ENCODE results near the gene SPEM1.

SPEM1 gene

GRCh38 chr17:7439462-7440112 lies 19.5 kb downstream of the SPEM1 start, which contains the start of gene FGF11:
TSS of gene FGF11 (plus strand) at chr17:7439512. CDS start at chr17:7439621, 109 bp downstream.
- Histone ChIP-seq H3K4me2 (peak within 1 kb of the TSS; percentile 93), H3K27me3 (peaks cover 76% of the 10 kb centered on the region), H3K36me3 (no peaks in the 10 kb centered on the region), H3K4me1 (peaks cover 54% of the 10 kb centered on the region), H3K9ac (peak within 1 kb of the TSS; percentile 48; the same call in 1 of the 2 replicates), H3K27ac (no peak within 1 kb of the TSS), H3K4me3 (peak within 1 kb of the TSS; percentile 76), H3K9me3 (no peaks in the 10 kb centered on the region), H4K20me1 (peaks cover 78% of the 10 kb centered on the region)
- TF ChIP-seq Cebpa-rat (IDR thresholded peaks at IDR 0.05), result no peak

- no peak overlapping the region for H3K27ac ChIP-seq
Observed at GRCh38 chr17:7440113-7440833, 20.1 kb downstream of the SPEM1 start.

GRCh38 chr17:7440834-7441195 lies 20.7 kb downstream of the SPEM1 start:
- no peaks in the 10 kb centered on the region for H3K9me3 ChIP-seq
- no peak for TF ChIP-seq Cebpa-rat (IDR thresholded peaks at IDR 0.05)
- no peak overlapping the region for H3K27ac ChIP-seq
- H3K27me3 ChIP-seq, result peaks cover 88% of the 10 kb centered on the region
- peaks cover 66% of the 10 kb centered on the region for H3K4me1 ChIP-seq
- no peak overlapping the region for H3K9ac ChIP-seq
- H4K20me1 ChIP-seq, result peaks cover 88% of the 10 kb centered on the region
- H3K4me3 ChIP-seq, result peak overlapping the region; percentile 63
- peak overlapping the region; percentile 75 for H3K4me2 ChIP-seq
- H3K36me3 ChIP-seq, result no peaks in the 10 kb centered on the region

More at GRCh38 chr17:7440113-7440833, 20.1 kb downstream of the SPEM1 start:
- no peak for TF ChIP-seq Cebpa-rat (IDR thresholded peaks at IDR 0.05)
- Histone ChIP-seq H3K27me3 (peaks cover 83% of the 10 kb centered on the region), H3K4me3 (peak overlapping the region; percentile 63), H3K4me1 (peaks cover 61% of the 10 kb centered on the region), H3K4me2 (peak overlapping the region; percentile 75), H4K20me1 (peaks cover 82% of the 10 kb centered on the region), H3K36me3 (no peaks in the 10 kb centered on the region), H3K9ac (peak overlapping the region; percentile 7; the same call in 1 of the 2 replicates), H3K9me3 (no peaks in the 10 kb centered on the region)

GRCh38 chr17:7441266-7441665 lies 21.1 kb downstream of the SPEM1 start:
- Histone ChIP-seq H3K4me3 (no peak overlapping the region), H3K9me3 (no peaks in the 10 kb centered on the region), H4K20me1 (peaks cover 89% of the 10 kb centered on the region), H3K27ac (no peak overlapping the region), H3K27me3 (peaks cover 93% of the 10 kb centered on the region), H3K9ac (no peak overlapping the region), H3K4me1 (peaks cover 63% of the 10 kb centered on the region), H3K36me3 (no peaks in the 10 kb centered on the region), H3K4me2 (no peak overlapping the region)
- no peak for TF ChIP-seq Cebpa-rat (IDR thresholded peaks at IDR 0.05)

- H3K9me3 ChIP-seq, result no peaks in the 10 kb centered on the region
- no peak overlapping the region for H3K27ac ChIP-seq
- peaks cover 100% of the 10 kb centered on the region for H3K27me3 ChIP-seq
- H3K4me1 ChIP-seq, result peaks cover 54% of the 10 kb centered on the region
- H4K20me1 ChIP-seq, result peaks cover 81% of the 10 kb centered on the region
- H3K9ac ChIP-seq, result no peak overlapping the region
- no peak overlapping the region for H3K4me3 ChIP-seq
- no peaks in the 10 kb centered on the region for H3K36me3 ChIP-seq
- H3K4me2 ChIP-seq, result no peak overlapping the region
- no peak for TF ChIP-seq Cebpa-rat (IDR thresholded peaks at IDR 0.05)
Observed at GRCh38 chr17:7442142-7442541, 22.0 kb downstream of the SPEM1 start.

GRCh38 chr17:7443499-7444485 lies 23.7 kb downstream of the SPEM1 start:
- no peak overlapping the region for H3K27ac ChIP-seq
- H3K4me2 ChIP-seq, result peak overlapping the region; percentile 91
- H3K9me3 ChIP-seq, result no peaks in the 10 kb centered on the region
- H3K27me3 ChIP-seq, result peaks cover 100% of the 10 kb centered on the region
- peaks cover 64% of the 10 kb centered on the region for H4K20me1 ChIP-seq
- peaks cover 38% of the 10 kb centered on the region for H3K4me1 ChIP-seq
- no peak overlapping the region for H3K4me3 ChIP-seq
- no peak for TF ChIP-seq Cebpa-rat (IDR thresholded peaks at IDR 0.05)
- H3K36me3 ChIP-seq, result no peaks in the 10 kb centered on the region
- H3K9ac ChIP-seq, result no peak overlapping the region

DNA sequence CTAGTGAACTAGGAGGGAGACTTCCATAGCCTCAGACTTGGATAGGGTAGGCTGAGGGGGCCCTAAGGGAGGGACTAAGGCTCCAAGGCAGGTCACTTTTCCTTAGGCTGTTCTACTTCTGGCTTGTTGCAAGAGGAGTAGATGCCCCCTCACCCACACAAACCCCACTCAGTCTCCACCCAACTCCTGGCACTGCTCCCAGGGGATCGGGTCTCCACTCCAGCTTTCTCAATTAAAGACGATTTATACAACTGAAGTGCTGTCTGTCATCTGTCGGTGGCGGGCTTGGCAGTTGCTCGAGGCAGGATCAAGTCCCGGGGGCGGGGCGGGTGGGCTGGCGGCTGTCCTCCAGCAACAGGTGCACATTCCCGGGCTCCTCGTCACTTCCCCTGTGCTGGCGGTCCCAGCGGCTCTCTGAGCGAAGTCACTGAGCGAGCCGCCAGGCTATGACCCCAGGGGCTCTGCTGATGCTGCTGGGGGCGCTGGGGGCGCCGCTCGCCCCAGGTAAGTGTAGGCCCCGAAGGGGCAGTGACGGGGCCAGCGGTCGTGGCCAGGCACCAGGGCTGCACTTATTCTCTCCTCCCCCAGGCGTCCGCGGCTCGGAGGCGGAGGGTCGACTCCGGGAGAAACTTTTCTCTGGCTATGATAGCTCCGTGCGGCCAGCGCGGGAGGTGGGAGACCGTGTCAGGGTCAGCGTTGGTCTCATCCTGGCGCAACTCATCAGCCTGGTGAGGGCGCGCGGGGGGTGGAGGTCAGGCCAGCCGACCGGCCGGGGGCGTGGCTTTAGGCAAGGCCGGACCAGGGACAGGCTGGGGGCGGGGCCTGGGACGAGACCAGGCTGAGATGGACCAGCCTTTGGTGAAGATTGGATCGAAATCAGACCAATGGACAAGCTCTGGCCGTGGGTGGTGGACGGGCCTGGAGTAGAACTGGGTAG lies 24.8 kb downstream of the SPEM1 start, which contains the start of gene CHRNB1:
TSS of gene CHRNB1 (plus strand) at position 380 of the 937 bp plus-strand sequence. CDS start at position 447, 67 bp downstream.
- peak within 1 kb of the TSS; percentile 61 for H3K4me3 ChIP-seq
- no peak within 1 kb of the TSS for H3K27ac ChIP-seq
- peaks cover 89% of the 10 kb centered on the region for H3K27me3 ChIP-seq
- no peak within 1 kb of the TSS for H3K9ac ChIP-seq
- H3K9me3 ChIP-seq, result no peaks in the 10 kb centered on the region
- TF ChIP-seq Cebpa-rat (IDR thresholded peaks at IDR 0.05), result no peak
- H3K4me2 ChIP-seq, result peak within 1 kb of the TSS; percentile 91
- no peaks in the 10 kb centered on the region for H3K36me3 ChIP-seq
- peaks cover 28% of the 10 kb centered on the region for H3K4me1 ChIP-seq
- H4K20me1 ChIP-seq, result peaks cover 52% of the 10 kb centered on the region

GRCh38 chr17:7445619-7445968 lies 25.5 kb downstream of the SPEM1 start:
- peak overlapping the region; percentile 91 for H3K4me2 ChIP-seq
- H3K9me3 ChIP-seq, result no peaks in the 10 kb centered on the region
- no peak overlapping the region for H3K27ac ChIP-seq
- no peak for TF ChIP-seq Cebpa-rat (IDR thresholded peaks at IDR 0.05)
- H3K4me3 ChIP-seq, result peak overlapping the region; percentile 61; the same call in 1 of the 2 replicates
- peaks cover 83% of the 10 kb centered on the region for H3K27me3 ChIP-seq
- H4K20me1 ChIP-seq, result peaks cover 46% of the 10 kb centered on the region
- peaks cover 21% of the 10 kb centered on the region for H3K4me1 ChIP-seq
- no peaks in the 10 kb centered on the region for H3K36me3 ChIP-seq
- no peak overlapping the region for H3K9ac ChIP-seq
